Limb (tissue), 2 donors: ENCODE results near the gene CALN1.

Experiments used
- DNase-seq, 2 donors: peaks; one replicate each; pipeline ENCODE4 v3.0.0-alpha.2; 2016; ENCODE audit errors: extremely low spot score in 2 of 2

The CALN1 gene

GRCh38 chr7:72326811-72327210, 85.3 kb downstream of the CALN1 start:
- no peak for DNase-seq

- DNase-seq: no peak
These were observed 85.8 kb downstream of the CALN1 start for GRCh38 chr7:72326365-72326764.

- no peak for DNase-seq
These were observed 86.6 kb downstream of the CALN1 start for GRCh38 chr7:72325561-72325960.

- no peak for DNase-seq
These were observed 90.5 kb downstream of the CALN1 start for GRCh38 chr7:72321637-72322036.

- DNase-seq: no peak
These were observed 91.1 kb downstream of the CALN1 start for GRCh38 chr7:72321081-72321480.

GRCh38 chr7:72317341-72317740, 94.8 kb downstream of the CALN1 start:
- no peak for DNase-seq

GRCh38 chr7:72316148-72316547, 96.0 kb downstream of the CALN1 start:
- no peak for DNase-seq

- no peak for DNase-seq
These were observed 98.2 kb downstream of the CALN1 start for GRCh38 chr7:72313906-72314305.

GRCh38 chr7:72310301-72310700, 101.8 kb downstream of the CALN1 start:
- no peak for DNase-seq

GRCh38 chr7:72309476-72309875, 102.7 kb downstream of the CALN1 start:
- no peak for DNase-seq

GRCh38 chr7:72308986-72309385, 103.2 kb downstream of the CALN1 start:
- DNase-seq: no peak

- DNase-seq: no peak
These were observed 104.6 kb downstream of the CALN1 start for GRCh38 chr7:72307566-72307965.

GRCh38 chr7:72298912-72299311, 113.2 kb downstream of the CALN1 start:
- DNase-seq: no peak

- no peak for DNase-seq
These were observed 114.0 kb downstream of the CALN1 start for GRCh38 chr7:72298091-72298490.

GRCh38 chr7:72297636-72298035, 114.5 kb downstream of the CALN1 start:
- DNase-seq: no peak

GRCh38 chr7:72292794-72293193, 119.3 kb downstream of the CALN1 start:
- DNase-seq: no peak

GRCh38 chr7:72292118-72292517, 120.0 kb downstream of the CALN1 start:
- DNase-seq: no peak

GRCh38 chr7:72286519-72286918, 125.6 kb downstream of the CALN1 start:
- no peak for DNase-seq

GRCh38 chr7:72283309-72283708, 128.8 kb downstream of the CALN1 start:
- DNase-seq: no peak

GRCh38 chr7:72281308-72281707, 130.8 kb downstream of the CALN1 start:
- DNase-seq: no peak

- DNase-seq: no peak
These were observed 132.9 kb downstream of the CALN1 start for GRCh38 chr7:72279203-72279602.

- DNase-seq: no peak
These were observed 133.6 kb downstream of the CALN1 start for GRCh38 chr7:72278550-72278949.

GRCh38 chr7:72275382-72276070, 136.6 kb downstream of the CALN1 start:
- DNase-seq: no peak

GRCh38 chr7:72272479-72272878, 139.7 kb downstream of the CALN1 start:
- no peak for DNase-seq
